Activated naive CD4-positive, alpha-beta T cell treated with anti-CD3 and anti-CD28 coated beads, Interleukin-2, amount 10 ng/mL, durations not matched to agents 7 days and 5 days (primary cell): ENCODE measurements around the gene ZMYND10.
A peak's percentile ranks its signal among the peaks of the same experiment; 100 is the strongest.

Source experiments
- CTCF ChIA-PET: fragments of 350-600 bp; sonication (Branson Sonifier 250); formaldehyde crosslinking; loops from one replicate; lab custom pipeline; 2021; ENCODE audit warnings: antibody characterized with exemption; lab: Charles Lee
- DNase-seq: peaks from one replicate; pipeline ENCODE4 v3.0.0-alpha.2; 2020
- H3K27ac Mint-ChIP-seq: one replicate; pipeline ENCODE4 v1.8.0; 2021; ENCODE audit warnings: mild to moderate bottlenecking, moderate library complexity, mixed read lengths
- H3K27me3 Mint-ChIP-seq: one replicate; pipeline ENCODE4 v1.8.0; 2021; ENCODE audit warnings: mild to moderate bottlenecking, mixed read lengths
- H3K36me3 Mint-ChIP-seq: one replicate; pipeline ENCODE4 v1.8.0; 2021; ENCODE audit warnings: mixed read lengths
- H3K4me1 Mint-ChIP-seq: one replicate; pipeline ENCODE4 v1.8.0; 2021; ENCODE audit warnings: mixed read lengths
- H3K4me3 Mint-ChIP-seq: one replicate; pipeline ENCODE4 v1.8.0; 2021; ENCODE audit warnings: mild to moderate bottlenecking, moderate library complexity, mixed read lengths
- H3K9me3 Mint-ChIP-seq: one replicate; pipeline ENCODE4 v1.8.0; 2021; ENCODE audit warnings: mixed read lengths

ZMYND10 gene

GRCh38 chr3:50347187-50347813 is 1.8 kb upstream of the ZMYND10 start:
- DNase-seq, result peak; percentile 86
- peaks cover 81% of the 10 kb centered on the region for H3K4me1 Mint-ChIP-seq
- CTCF ChIA-PET, result interaction anchor here (0.7 to 3.3 kb wide), 14 partner anchors 8 to 266 kb away, joined by 3 to 25 read pairs (median 4); partner anchors contain the start of gene C3orf18
- peak overlapping the region; percentile 12 for H3K4me3 Mint-ChIP-seq
- H3K27ac Mint-ChIP-seq, result peak overlapping the region; percentile 75
- peaks cover 28% of the 10 kb centered on the region for H3K36me3 Mint-ChIP-seq
- H3K27me3 Mint-ChIP-seq, result no peaks in the 10 kb centered on the region
- no peaks in the 10 kb centered on the region for H3K9me3 Mint-ChIP-seq

GRCh38 chr3:50345008-50345407 is 524 bp downstream of the ZMYND10 start:
- Mint-ChIP-seq H3K27me3 (no peaks in the 10 kb centered on the region), H3K4me1 (peaks cover 78% of the 10 kb centered on the region), H3K9me3 (no peaks in the 10 kb centered on the region), H3K36me3 (peaks cover 19% of the 10 kb centered on the region), H3K4me3 (no peak overlapping the region), H3K27ac (no peak overlapping the region)
- DNase-seq, result no peak
- CTCF ChIA-PET, result interaction anchor here (3.2 kb wide), 1 partner anchor 198 kb away, joined by 11 read pairs; no protein-coding TSS in a partner anchor

- Mint-ChIP-seq H3K4me3 (no peak overlapping the region), H3K27ac (peak overlapping the region; percentile 94), H3K36me3 (peaks cover 27% of the 10 kb centered on the region), H3K27me3 (no peaks in the 10 kb centered on the region), H3K4me1 (peaks cover 72% of the 10 kb centered on the region), H3K9me3 (no peaks in the 10 kb centered on the region)
- DNase-seq, result no peak
- CTCF ChIA-PET, result interaction anchor here (0.9 to 3.2 kb wide), 3 partner anchors 11 to 200 kb away, joined by 4 to 11 read pairs (median 4); no protein-coding TSS in a partner anchor
Measured at GRCh38 chr3:50342813-50343633, 2.5 kb downstream of the ZMYND10 start.

DNA sequence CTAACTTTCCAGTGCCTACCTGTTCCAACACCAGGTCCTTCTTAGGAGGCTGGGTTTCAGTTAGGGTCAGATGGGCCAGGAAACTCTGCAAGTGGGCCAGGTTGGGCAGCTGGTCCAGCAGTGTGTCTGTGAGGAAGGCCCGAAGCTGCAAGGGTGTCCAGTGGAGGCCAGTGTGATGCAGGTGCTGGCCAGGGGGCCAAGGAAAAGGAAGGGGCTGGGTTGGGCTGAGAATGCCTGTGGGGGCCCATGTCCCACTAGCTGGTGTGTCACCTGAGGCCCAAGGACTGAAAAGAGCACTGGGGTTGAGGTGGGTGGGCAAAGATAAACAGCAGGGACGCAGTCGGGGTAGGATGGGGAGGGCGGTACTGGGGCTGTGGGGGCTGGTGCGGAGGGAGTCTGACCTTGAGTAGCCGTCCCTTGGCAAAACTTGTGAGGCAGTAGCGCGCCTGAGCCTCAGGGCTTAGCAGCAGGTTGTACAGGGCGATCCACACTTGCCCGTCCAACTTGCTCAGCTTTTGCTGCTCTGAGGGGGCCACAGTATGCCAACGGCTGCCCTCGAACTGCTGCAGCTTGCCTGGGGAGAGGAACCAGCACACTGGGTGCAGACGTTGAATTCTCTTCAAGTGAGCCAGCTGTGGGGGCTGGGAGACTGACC is 3.4 kb downstream of the ZMYND10 start:
- H3K9me3 Mint-ChIP-seq, result no peaks in the 10 kb centered on the region
- no peak for DNase-seq
- H3K4me3 Mint-ChIP-seq, result peak overlapping the region; percentile 28
- CTCF ChIA-PET, result interaction anchor here (0.9 to 3.2 kb wide), 3 partner anchors 8 to 200 kb away, joined by 4 to 11 read pairs (median 6); partner anchors contain the start of genes CYB561D2 and NPRL2
- H3K27me3 Mint-ChIP-seq, result no peaks in the 10 kb centered on the region
- H3K4me1 Mint-ChIP-seq, result peaks cover 63% of the 10 kb centered on the region
- peak overlapping the region; percentile 94 for H3K27ac Mint-ChIP-seq
- H3K36me3 Mint-ChIP-seq, result peaks cover 24% of the 10 kb centered on the region

DNA sequence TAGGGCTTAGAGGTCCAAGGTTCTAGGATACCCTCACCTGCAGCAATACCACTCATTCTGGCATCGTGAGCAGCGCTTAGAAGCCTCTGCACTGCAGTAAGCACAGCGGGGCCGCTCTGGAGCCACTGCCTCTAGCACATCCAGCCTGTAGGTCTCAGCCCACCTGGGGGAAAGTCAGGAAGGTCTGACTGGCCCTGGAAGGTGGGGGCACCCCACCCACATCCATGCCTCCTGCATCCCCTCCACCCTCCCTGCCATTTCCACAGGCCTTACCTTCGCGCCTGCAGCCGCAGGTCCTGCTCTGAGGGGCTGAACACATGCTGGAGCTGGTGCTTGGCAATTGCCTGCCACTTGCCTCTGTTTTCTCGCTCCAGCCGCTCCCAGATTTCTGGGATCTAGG is 4.0 kb downstream of the ZMYND10 start:
- Mint-ChIP-seq H3K27ac (peak overlapping the region; percentile 94), H3K9me3 (no peaks in the 10 kb centered on the region), H3K4me3 (peak overlapping the region; percentile 80), H3K27me3 (no peaks in the 10 kb centered on the region), H3K4me1 (peaks cover 62% of the 10 kb centered on the region), H3K36me3 (peaks cover 25% of the 10 kb centered on the region)
- DNase-seq, result peak; percentile 44
- CTCF ChIA-PET, result interaction anchor here (1.8 kb wide), 1 partner anchor 9 kb away, joined by 6 read pairs; the partner anchor contains the start of genes CYB561D2 and NPRL2

- no peaks in the 10 kb centered on the region for H3K9me3 Mint-ChIP-seq
- H3K36me3 Mint-ChIP-seq, result peaks cover 34% of the 10 kb centered on the region
- CTCF ChIA-PET, result interaction anchor here (0.7 to 1.8 kb wide), 3 partner anchors 10 to 231 kb away, joined by 3 to 6 read pairs (median 3); partner anchors contain the start of genes CYB561D2 and NPRL2
Measured at GRCh38 chr3:50340448-50341329, 4.8 kb downstream of the ZMYND10 start, which contains the start of gene RASSF1. Gene RASSF1, minus strand, starts transcription at chr3:50340836. Its CDS starts 31 bp downstream, at chr3:50340805.

DNA sequence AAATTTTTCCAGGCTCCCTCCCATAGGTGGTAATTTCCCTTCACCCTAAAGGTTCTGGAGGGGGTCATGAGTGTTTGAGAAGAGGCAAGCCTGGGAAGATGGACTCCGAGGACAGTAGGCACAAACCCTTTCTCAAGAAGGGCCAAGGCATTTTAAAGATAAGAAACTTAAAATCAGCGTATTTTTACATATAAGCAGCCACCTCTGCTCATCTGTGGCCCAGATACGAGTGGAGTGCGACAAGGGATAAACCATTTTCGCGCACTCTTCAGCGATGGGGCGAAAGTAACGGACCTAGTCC is 5.4 kb downstream of the ZMYND10 start:
- peaks cover 39% of the 10 kb centered on the region for H3K36me3 Mint-ChIP-seq
- no peaks in the 10 kb centered on the region for H3K9me3 Mint-ChIP-seq
- peak overlapping the region; percentile 80 for H3K4me3 Mint-ChIP-seq
- no peak for DNase-seq
- peak overlapping the region; percentile 97 for H3K27ac Mint-ChIP-seq
- peaks cover 61% of the 10 kb centered on the region for H3K4me1 Mint-ChIP-seq
- no peaks in the 10 kb centered on the region for H3K27me3 Mint-ChIP-seq
- CTCF ChIA-PET, result interaction anchor here (1.8 kb wide), 1 partner anchor 10 kb away, joined by 6 read pairs; the partner anchor contains the start of genes CYB561D2 and NPRL2

More at GRCh38 chr3:50340448-50341329, 4.8 kb downstream of the ZMYND10 start, which contains the start of gene RASSF1:
- Mint-ChIP-seq H3K27me3 (no peaks in the 10 kb centered on the region), H3K4me3 (peak within 1 kb of the TSS; percentile 80), H3K27ac (peak within 1 kb of the TSS; percentile 97), H3K4me1 (peaks cover 62% of the 10 kb centered on the region)
- DNase-seq, result peak; percentile 86

DNA sequence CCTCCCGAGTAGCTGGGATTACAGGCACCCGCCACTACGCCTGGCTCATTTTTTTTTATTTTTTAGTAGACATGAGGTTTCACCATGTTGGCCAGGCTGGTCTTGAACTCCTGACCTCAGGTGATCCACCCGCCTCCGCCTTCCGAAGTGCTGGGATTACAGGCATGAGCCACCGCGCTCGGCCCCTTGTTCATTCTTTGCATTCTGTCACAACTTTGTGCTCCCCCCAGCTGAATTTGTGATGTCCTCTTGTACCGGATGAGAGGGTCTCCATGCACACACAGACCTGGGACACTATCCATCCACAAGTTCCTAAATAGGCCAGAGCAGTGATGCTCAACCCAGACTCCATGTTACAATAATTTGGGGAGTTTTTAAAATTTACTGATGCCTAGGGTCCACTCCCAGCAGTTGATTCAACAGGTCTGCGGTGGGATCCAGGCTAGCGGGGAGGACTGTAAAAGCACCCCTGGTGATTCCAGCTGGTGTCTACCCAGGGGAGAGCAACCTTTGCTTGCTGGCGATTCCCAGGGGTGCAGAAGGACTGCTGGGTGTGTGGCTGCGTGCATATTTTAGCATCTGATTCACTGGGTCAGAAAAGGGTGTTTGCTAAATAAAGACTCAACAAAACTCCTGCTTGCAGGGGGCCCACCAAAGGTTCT is 5.9 kb downstream of the ZMYND10 start:
- peak overlapping the region; percentile 97 for H3K27ac Mint-ChIP-seq
- H3K27me3 Mint-ChIP-seq, result no peaks in the 10 kb centered on the region
- DNase-seq, result no peak
- H3K4me1 Mint-ChIP-seq, result peaks cover 60% of the 10 kb centered on the region
- no peaks in the 10 kb centered on the region for H3K9me3 Mint-ChIP-seq
- CTCF ChIA-PET, result interaction anchor here (1.3 kb wide), 2 partner anchors 8 to 9 kb away, joined by 4 read pairs; no protein-coding TSS in a partner anchor
- peak overlapping the region; percentile 80 for H3K4me3 Mint-ChIP-seq
- peaks cover 40% of the 10 kb centered on the region for H3K36me3 Mint-ChIP-seq

GRCh38 chr3:50338965-50339364 is 6.6 kb downstream of the ZMYND10 start:
- Mint-ChIP-seq H3K4me1 (peaks cover 64% of the 10 kb centered on the region), H3K9me3 (no peaks in the 10 kb centered on the region)

GRCh38 chr3:50337175-50337861 is 8.2 kb downstream of the ZMYND10 start:
- H3K4me1 Mint-ChIP-seq, result peaks cover 66% of the 10 kb centered on the region
- CTCF ChIA-PET, result interaction anchor here (0.7 to 5.0 kb wide), 7 partner anchors 11 to 235 kb away, joined by 3 to 40 read pairs (median 5); partner anchors contain the start of genes CYB561D2, HYAL2 and NPRL2
- peak overlapping the region; percentile 80 for H3K4me3 Mint-ChIP-seq
- peak; percentile 98 for DNase-seq
- H3K9me3 Mint-ChIP-seq, result no peaks in the 10 kb centered on the region
- H3K36me3 Mint-ChIP-seq, result peaks cover 56% of the 10 kb centered on the region
- no peaks in the 10 kb centered on the region for H3K27me3 Mint-ChIP-seq
- H3K27ac Mint-ChIP-seq, result peak overlapping the region; percentile 97

More at GRCh38 chr3:50338965-50339364, 6.6 kb downstream of the ZMYND10 start:
- Mint-ChIP-seq H3K27me3 (no peaks in the 10 kb centered on the region), H3K36me3 (peaks cover 45% of the 10 kb centered on the region), H3K27ac (peak overlapping the region; percentile 97), H3K4me3 (peak overlapping the region; percentile 80)
- CTCF ChIA-PET, result interaction anchor here (1.0 to 3.0 kb wide), 5 partner anchors 9 to 92 kb away, joined by 3 to 10 read pairs (median 4); partner anchors contain the start of genes CYB561D2 and NPRL2
- DNase-seq, result no peak

- H3K9me3 Mint-ChIP-seq, result no peaks in the 10 kb centered on the region
- DNase-seq, result no peak
- peaks cover 65% of the 10 kb centered on the region for H3K4me1 Mint-ChIP-seq
- H3K36me3 Mint-ChIP-seq, result peaks cover 61% of the 10 kb centered on the region
- H3K27me3 Mint-ChIP-seq, result no peaks in the 10 kb centered on the region
- H3K27ac Mint-ChIP-seq, result peak overlapping the region; percentile 97
- H3K4me3 Mint-ChIP-seq, result peak overlapping the region; percentile 80
- CTCF ChIA-PET, result interaction anchor here (0.7 to 5.0 kb wide), 8 partner anchors 10 to 235 kb away, joined by 3 to 40 read pairs (median 4); partner anchors contain the start of genes CYB561D2, HYAL2 and NPRL2
Measured at GRCh38 chr3:50336452-50337174, 8.9 kb downstream of the ZMYND10 start.
